Left ventricle myocardium inferior (tissue), 1 donor: ENCODE measurements around the gene ATOH8. TPM values are rescaled to one million over a fixed set of nuclear protein-coding genes. Genes with fewer than 3 reads are reported as not detected.

Experiments
- DNase-seq: peaks from one replicate; pipeline ENCODE4 v3.0.0-alpha.2; 2020
- H3K27ac ChIP-seq: fragments of 200-600 bp; replicated peaks from 2 replicates; pipeline ENCODE4 v1.8.0; 2021
- H3K27me3 ChIP-seq: fragments of 200-600 bp; 2 replicates; pipeline ENCODE4 v1.8.0; 2021; ENCODE audit warnings: low read depth
- H3K36me3 ChIP-seq: fragments of 200-600 bp; 2 replicates; pipeline ENCODE4 v1.8.0; 2021
- H3K4me1 ChIP-seq: fragments of 200-600 bp; 2 replicates; pipeline ENCODE4 v1.8.0; 2021
- H3K4me3 ChIP-seq: fragments of 200-600 bp; 2 replicates; pipeline ENCODE4 v1.8.0; 2021; ENCODE audit warnings: mild to moderate bottlenecking, moderate library complexity
- H3K9me3 ChIP-seq: fragments of 200-600 bp; replicated peaks from 2 replicates; pipeline ENCODE4 v1.8.0; 2021
- intact Hi-C: fragments of 100-400 bp; cut with micrococcal nuclease; formaldehyde crosslinking; loops from one replicate; pipeline ENCODE4 v1.11.0; 2022
- total RNA-seq: library from RNA; stranded (reverse); fragmentation: NEBNext Ultra II Directional; extraction: Animal tissue kit (Norgen Biotek cat#: 25700); gene quantifications from one replicate; pipeline ENCODE4 v1.2.1, GENCODE V29; 2021
- TF ChIP-seq, protein P1 (sequence below): fragments of 200-600 bp; IDR thresholded peaks from 2 replicates; pipeline ENCODE4 v1.8.0; 2021; ENCODE audit warnings: antibody characterized with exemption, mild to moderate bottlenecking, borderline replicate concordance
- donor health status: DM: no; HTN: yes; CAD: no; lungs with severe emphysema.

ATOH8 gene
- total RNA-seq, 1 donor from 2014 or later = 23.3 TPM

- Histone ChIP-seq H3K4me1 (peaks cover 50% of the 10 kb centered on the region), H3K36me3 (no peaks in the 10 kb centered on the region), H3K9me3 (no peaks in the 10 kb centered on the region), H3K4me3 (no peak overlapping the region), H3K27me3 (no peaks in the 10 kb centered on the region), H3K27ac (no peak overlapping the region)
- TF ChIP-seq, protein P1, sequence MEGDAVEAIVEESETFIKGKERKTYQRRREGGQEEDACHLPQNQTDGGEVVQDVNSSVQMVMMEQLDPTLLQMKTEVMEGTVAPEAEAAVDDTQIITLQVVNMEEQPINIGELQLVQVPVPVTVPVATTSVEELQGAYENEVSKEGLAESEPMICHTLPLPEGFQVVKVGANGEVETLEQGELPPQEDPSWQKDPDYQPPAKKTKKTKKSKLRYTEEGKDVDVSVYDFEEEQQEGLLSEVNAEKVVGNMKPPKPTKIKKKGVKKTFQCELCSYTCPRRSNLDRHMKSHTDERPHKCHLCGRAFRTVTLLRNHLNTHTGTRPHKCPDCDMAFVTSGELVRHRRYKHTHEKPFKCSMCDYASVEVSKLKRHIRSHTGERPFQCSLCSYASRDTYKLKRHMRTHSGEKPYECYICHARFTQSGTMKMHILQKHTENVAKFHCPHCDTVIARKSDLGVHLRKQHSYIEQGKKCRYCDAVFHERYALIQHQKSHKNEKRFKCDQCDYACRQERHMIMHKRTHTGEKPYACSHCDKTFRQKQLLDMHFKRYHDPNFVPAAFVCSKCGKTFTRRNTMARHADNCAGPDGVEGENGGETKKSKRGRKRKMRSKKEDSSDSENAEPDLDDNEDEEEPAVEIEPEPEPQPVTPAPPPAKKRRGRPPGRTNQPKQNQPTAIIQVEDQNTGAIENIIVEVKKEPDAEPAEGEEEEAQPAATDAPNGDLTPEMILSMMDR = no peak
- intact Hi-C loops = no loop called here
- DNase-seq = no peak
These were observed 18.7 kb upstream of the ATOH8 start for GRCh38 chr2:85734942-85735608.

- Histone ChIP-seq H3K27ac (no peak overlapping the region), H3K4me1 (peaks cover 53% of the 10 kb centered on the region)
- intact Hi-C loops = no loop called here
These were observed 18.1 kb upstream of the ATOH8 start for GRCh38 chr2:85735691-85736090.

DNA sequence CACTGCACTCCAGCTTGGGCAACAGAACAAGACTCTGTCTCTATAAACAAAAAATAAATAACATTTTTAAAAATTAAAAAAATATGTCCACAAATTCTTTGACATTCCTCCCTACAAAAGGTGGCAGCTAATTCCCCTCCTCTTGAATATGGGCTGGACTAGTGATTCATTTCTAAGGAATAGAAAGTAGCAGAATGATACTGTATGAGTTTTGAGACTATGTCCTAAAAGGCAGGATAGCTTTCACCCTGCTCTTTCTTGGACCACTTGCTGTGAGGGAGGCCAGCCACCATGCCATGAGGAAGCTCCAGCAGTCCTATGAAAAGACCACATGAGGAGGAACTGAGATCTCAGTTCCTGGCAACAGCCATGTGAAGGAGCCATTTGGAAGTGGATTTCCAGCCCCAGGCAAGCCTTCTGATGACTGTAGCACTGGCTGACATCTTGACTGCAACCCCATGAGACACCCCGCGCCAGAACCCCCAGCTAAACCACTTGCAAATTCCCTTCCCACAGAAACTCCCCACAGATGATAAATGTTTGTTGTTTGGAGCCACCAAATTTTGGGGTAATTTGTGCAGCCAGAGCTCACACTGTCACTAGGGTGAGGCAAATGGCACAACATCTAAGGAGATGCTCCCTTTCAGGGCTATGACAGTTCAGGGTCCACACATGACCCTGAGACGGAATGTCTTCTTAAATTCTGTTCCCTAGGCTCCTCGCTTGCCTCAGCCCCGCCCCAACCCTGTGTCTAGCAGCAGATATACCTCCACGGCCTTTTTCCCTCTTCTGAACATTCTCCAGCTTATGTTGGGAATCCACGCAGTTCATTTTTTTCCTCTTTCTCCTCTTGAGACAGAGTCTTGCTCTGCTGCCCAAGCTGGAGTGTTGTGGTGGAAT is 17.1 kb upstream of the ATOH8 start:
- no peaks in the 10 kb centered on the region for H3K9me3 ChIP-seq
- peak overlapping the region; percentile 71 for H3K27ac ChIP-seq
- peaks cover 63% of the 10 kb centered on the region for H3K4me1 ChIP-seq
- no peaks in the 10 kb centered on the region for H3K27me3 ChIP-seq
- no peak for DNase-seq
- TF ChIP-seq, protein P1 = no peak
- no peaks in the 10 kb centered on the region for H3K36me3 ChIP-seq
- intact Hi-C loops = no loop called here
- no peak overlapping the region for H3K4me3 ChIP-seq

More at GRCh38 chr2:85735691-85736090, 18.1 kb upstream of the ATOH8 start:
- TF ChIP-seq, protein P1 = no peak
- no peaks in the 10 kb centered on the region for H3K36me3 ChIP-seq
- H3K4me3 ChIP-seq = no peak overlapping the region
- DNase-seq = no peak
- H3K27me3 ChIP-seq = no peaks in the 10 kb centered on the region
- no peaks in the 10 kb centered on the region for H3K9me3 ChIP-seq

- H3K9me3 ChIP-seq = no peaks in the 10 kb centered on the region
- H3K27me3 ChIP-seq = no peaks in the 10 kb centered on the region
- H3K4me1 ChIP-seq = peaks cover 70% of the 10 kb centered on the region
- intact Hi-C loops = no loop called here
- no peaks in the 10 kb centered on the region for H3K36me3 ChIP-seq
- TF ChIP-seq, protein P1 = no peak
- peak; percentile 68 for DNase-seq
- peak overlapping the region; percentile 71 for H3K27ac ChIP-seq
- H3K4me3 ChIP-seq = no peak overlapping the region
These were observed 16.3 kb upstream of the ATOH8 start for GRCh38 chr2:85737481-85737880.

DNA sequence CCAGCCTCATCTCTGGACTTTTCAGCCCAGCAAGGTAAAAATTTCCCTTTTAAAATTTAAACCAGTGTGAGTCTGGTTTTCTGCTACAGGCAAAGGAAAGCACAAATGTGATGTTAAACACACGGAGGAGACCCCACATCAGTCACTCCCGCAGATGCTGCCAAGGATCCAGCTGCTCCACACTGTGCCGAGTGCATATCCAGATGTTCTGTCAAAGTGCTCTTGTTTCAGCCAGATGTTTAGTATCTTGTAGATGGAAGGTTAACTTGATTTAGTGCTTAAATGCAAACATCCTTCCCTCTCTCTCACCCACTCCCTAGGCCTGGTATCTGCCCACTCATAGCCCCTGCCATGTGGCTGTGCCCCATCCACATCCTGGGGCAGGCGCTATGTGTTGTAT is 15.8 kb upstream of the ATOH8 start:
- no peak overlapping the region for H3K4me3 ChIP-seq
- H3K9me3 ChIP-seq = no peaks in the 10 kb centered on the region
- TF ChIP-seq, protein P1 = no peak
- intact Hi-C loops = no loop called here
- H3K27ac ChIP-seq = peak overlapping the region; percentile 71
- H3K27me3 ChIP-seq = no peaks in the 10 kb centered on the region
- H3K4me1 ChIP-seq = peaks cover 72% of the 10 kb centered on the region
- no peak for DNase-seq
- H3K36me3 ChIP-seq = no peaks in the 10 kb centered on the region
